HCT116 (cell line): ENCODE measurements around the gene CUX1. TPM values are rescaled to one million over a fixed set of nuclear protein-coding genes. Genes with fewer than 3 reads are reported as not detected.

Experiments used
- ATAC-seq: fragments of 200-7000 bp; cut with Tn5 transposase; 2 replicates; pipeline ENCODE4 v1.9.1; 2020; ENCODE audit warnings: mild to moderate bottlenecking, moderate library complexity
- BruUV-seq: library from RNA; stranded (reverse); fragments of 400-500 nt; replicated peaks from 2 replicates; lab custom pipeline; 2021; lab: Mats Ljungman, UMichigan
- CTCF ChIA-PET: fragments of 300-600 bp; sonication (Branson Sonifier 250); formaldehyde crosslinking; loops from one replicate; lab custom pipeline; 2021; ENCODE audit warnings: antibody characterized with exemption; lab: Charles Lee
- POLR2A ChIA-PET: fragments of 300-600, 350-600 bp; sonication (Branson Sonifier 250); formaldehyde crosslinking; loops from one replicate; lab custom pipeline; 2021; ENCODE audit warnings: antibody characterized with exemption; lab: Charles Lee
- RAD21 ChIA-PET, 2 experiments: fragments of 300-600 bp; sonication (Branson Sonifier 250); formaldehyde crosslinking; loops; one replicate each; lab custom pipeline; 2023; ENCODE audit warnings: low total read pairs in 2 of 2; ENCODE audit not compliant: uncharacterized antibody in 2 of 2, unreplicated experiment in 2 of 2, low non-redundant PET in 1 of 2; lab: Charles Lee
- DNase-seq: peaks from one replicate; pipeline ENCODE4 v3.0.0-alpha.2; 2010; ENCODE audit warnings: low read depth, low spot score
- H2AFZ ChIP-seq: fragments of 200-600 bp; shearing (Covaris generic), sonication (generic); 2 replicates; pipeline ENCODE4 v1.6.1; 2017; ENCODE audit warnings: low read depth, mixed run types, mixed read lengths, antibody characterized with exemption, low read length; ENCODE audit not compliant: poor library complexity, severe bottlenecking
- H3K27ac ChIP-seq: 2 replicates; pipeline ENCODE4 v1.5.1; 2012; ENCODE audit warnings: low read depth, low read length
- H3K27me3 ChIP-seq: fragments of 200-600 bp; sonication (generic); 2 replicates; pipeline ENCODE4 v1.6.1; 2016; ENCODE audit warnings: mixed run types, low read length, mixed read lengths; ENCODE audit not compliant: insufficient read depth
- H3K36me3 ChIP-seq, 2 experiments: fragments of 200-500 bp in 1 of 2; fragments of 200-600 bp in 1 of 2; sonication (Bioruptor generic) in 1 of 2; sonication (generic) in 1 of 2; 2 replicates each; pipeline versions ENCODE4 v1.5.1 to v1.6.1; 2014 to 2016; ENCODE audit warnings: low read length in 2 of 2, inconsistent platforms in 1 of 2, mixed read lengths in 1 of 2, mixed run types in 1 of 2; ENCODE audit not compliant: insufficient read depth in 2 of 2, control insufficient read depth in 1 of 2
- H3K4me1 ChIP-seq, 2 experiments: fragments of 200-600 bp in 1 of 2; sonication (generic) in 1 of 2; 2 replicates each; pipeline versions ENCODE4 v1.5.1 to v1.6.1; 2012 to 2017; ENCODE audit warnings: low read length in 2 of 2, inconsistent platforms in 1 of 2, mild to moderate bottlenecking in 1 of 2, mixed read lengths in 1 of 2, mixed run types in 1 of 2, moderate library complexity in 1 of 2; ENCODE audit not compliant: insufficient read depth in 2 of 2, control insufficient read depth in 1 of 2
- H3K4me2 ChIP-seq: fragments of 200-600 bp; sonication (generic); 2 replicates; pipeline ENCODE4 v1.6.1; 2017; ENCODE audit warnings: mixed run types, low read length, mixed read lengths
- H3K4me3 ChIP-seq, 2 experiments: fragments of 200-600 bp in 1 of 2; sonication (generic) in 1 of 2; replicated peaks in 1 of 2; 2 replicates each; pipeline ENCODE4 v1.5.1; 2011 to 2016; ENCODE audit warnings: low read length in 2 of 2, control low read depth in 1 of 2, low read depth in 1 of 2, mild to moderate bottlenecking in 1 of 2, mixed read lengths in 1 of 2, mixed run types in 1 of 2
- H3K79me2 ChIP-seq: fragments of 200-600 bp; sonication (generic); 2 replicates; pipeline ENCODE4 v1.6.1; 2017; ENCODE audit warnings: mild to moderate bottlenecking, mixed run types, low read length, moderate library complexity, mixed read lengths; ENCODE audit not compliant: insufficient read depth
- H3K9ac ChIP-seq: fragments of 200-600 bp; sonication (generic); 2 replicates; pipeline ENCODE4 v1.6.1; 2016; ENCODE audit warnings: low read length, mixed read lengths
- H3K9me2 ChIP-seq: fragments of 200-600 bp; sonication (generic), shearing (Covaris generic); 2 replicates; pipeline ENCODE4 v1.6.1; 2017; ENCODE audit warnings: mixed run types, mild to moderate bottlenecking, moderate library complexity; ENCODE audit not compliant: insufficient read depth
- H3K9me3 ChIP-seq, 2 experiments: fragments of 200-500 bp in 1 of 2; fragments of 200-600 bp in 1 of 2; sonication (Bioruptor generic) in 1 of 2; sonication (generic) in 1 of 2; 2 replicates each; pipeline ENCODE4 v1.6.1; 2014 to 2017; ENCODE audit warnings: low read length in 2 of 2, mixed read lengths in 2 of 2, inconsistent platforms in 1 of 2, low read depth in 1 of 2, mild to moderate bottlenecking in 1 of 2, mixed run types in 1 of 2, moderate library complexity in 1 of 2; ENCODE audit not compliant: control insufficient read depth in 1 of 2, insufficient read depth in 1 of 2
- H4K20me1 ChIP-seq: fragments of 200-600 bp; sonication (generic), shearing (Covaris generic); 2 replicates; pipeline ENCODE4 v1.6.1; 2017; ENCODE audit warnings: mixed run types, mild to moderate bottlenecking, moderate library complexity; ENCODE audit not compliant: insufficient read depth
- CEBPB ChIP-seq: IDR thresholded peaks from 2 replicates; pipeline ENCODE4 v1.6.1; 2012; ENCODE audit warnings: low read depth
- EGR1 ChIP-seq: IDR thresholded peaks from 2 replicates; pipeline ENCODE4 v1.6.1; 2012; ENCODE audit warnings: low read depth
- ELF1 ChIP-seq: IDR thresholded peaks from 2 replicates; pipeline ENCODE4 v1.6.1; 2012; ENCODE audit warnings: low read depth, borderline replicate concordance
- EZH2phosphoT487 ChIP-seq: fragments of 200-600 bp; IDR thresholded peaks from 2 replicates; pipeline ENCODE4 v1.6.1; 2018; ENCODE audit warnings: antibody characterized with exemption, borderline replicate concordance
- FOSL1 ChIP-seq: IDR thresholded peaks from 2 replicates; pipeline ENCODE4 v1.6.1; 2012; ENCODE audit warnings: low read depth
- MAX ChIP-seq: IDR thresholded peaks from 2 replicates; pipeline ENCODE4 v1.6.1; 2012
- POLR2A ChIP-seq: IDR thresholded peaks from 2 replicates; pipeline ENCODE4 v1.7.0; 2011; ENCODE audit warnings: borderline replicate concordance; ENCODE audit not compliant: insufficient read depth, insufficient read length; ENCODE audit errors: extremely low read depth
- POLR2AphosphoS5 ChIP-seq: IDR thresholded peaks from 2 replicates; pipeline ENCODE4 v1.6.1; 2011; ENCODE audit warnings: mild to moderate bottlenecking, low read depth, low read length, moderate library complexity
- RAD21 ChIP-seq: IDR thresholded peaks from 2 replicates; pipeline ENCODE4 v1.6.1; 2012; ENCODE audit warnings: low read depth, mild to moderate bottlenecking
- SIN3A ChIP-seq: IDR thresholded peaks from 2 replicates; pipeline ENCODE4 v1.6.1; 2012; ENCODE audit warnings: low read depth
- SP1 ChIP-seq: IDR thresholded peaks from 2 replicates; pipeline ENCODE4 v1.6.1; 2012; ENCODE audit warnings: low read depth
- SRF ChIP-seq: IDR thresholded peaks from 2 replicates; pipeline ENCODE4 v1.6.1; 2012; ENCODE audit warnings: low read depth
- TCF7L2 ChIP-seq: IDR thresholded peaks from 2 replicates; pipeline ENCODE4 v1.7.0; 2011; ENCODE audit warnings: borderline replicate concordance, inconsistent platforms; ENCODE audit not compliant: insufficient read depth, insufficient read length; ENCODE audit errors: extremely low read depth
- YY1 ChIP-seq: IDR thresholded peaks from 2 replicates; pipeline ENCODE4 v1.6.1; 2011; ENCODE audit warnings: low read length, low read depth, moderate library complexity, mild to moderate bottlenecking; ENCODE audit not compliant: insufficient replicate concordance; ENCODE audit errors: extremely low read depth
- ZNF274 ChIP-seq: fragments of 200-500 bp; sonication (Bioruptor generic); IDR thresholded peaks from 2 replicates; pipeline ENCODE4 v1.6.1; 2014; ENCODE audit warnings: mild to moderate bottlenecking, low read depth, low read length, inconsistent platforms
- intact Hi-C: fragments of 100-400 bp; cut with micrococcal nuclease; formaldehyde crosslinking; loops from 2 replicates; pipeline ENCODE4 v1.10.0; 2022
- total RNA-seq: library from RNA; stranded (reverse); gene quantifications from one replicate; pipeline ENCODE4 v1.2.1, GENCODE V29; 2021; ENCODE audit not compliant: unreplicated experiment
- TF ChIP-seq, protein P1 (sequence below): IDR thresholded peaks from 2 replicates; pipeline ENCODE4 v1.6.1; 2011; ENCODE audit warnings: mild to moderate bottlenecking, low read length, moderate library complexity; ENCODE audit not compliant: insufficient replicate concordance; ENCODE audit errors: extremely low read depth
- TF ChIP-seq, protein P2 (sequence below), 3 experiments: fragments of 200-600 bp in 1 of 3; sonication (generic) in 1 of 3; IDR thresholded peaks in 2 of 3; conservative IDR thresholded peaks in 1 of 3; 2 replicates each; pipeline ENCODE4 v1.5.1; 2012 to 2017; ENCODE audit warnings: low read depth in 2 of 3, low read length in 2 of 3, antibody characterized with exemption in 1 of 3, borderline replicate concordance in 1 of 3, control low read depth in 1 of 3, mild to moderate bottlenecking in 1 of 3, mixed read lengths in 1 of 3, mixed run types in 1 of 3, moderate library complexity in 1 of 3; ENCODE audit not compliant: insufficient read depth in 1 of 3

The CUX1 gene
- total RNA-seq, 1 experiment from 2014 or later, result 68.9 TPM

DNA sequence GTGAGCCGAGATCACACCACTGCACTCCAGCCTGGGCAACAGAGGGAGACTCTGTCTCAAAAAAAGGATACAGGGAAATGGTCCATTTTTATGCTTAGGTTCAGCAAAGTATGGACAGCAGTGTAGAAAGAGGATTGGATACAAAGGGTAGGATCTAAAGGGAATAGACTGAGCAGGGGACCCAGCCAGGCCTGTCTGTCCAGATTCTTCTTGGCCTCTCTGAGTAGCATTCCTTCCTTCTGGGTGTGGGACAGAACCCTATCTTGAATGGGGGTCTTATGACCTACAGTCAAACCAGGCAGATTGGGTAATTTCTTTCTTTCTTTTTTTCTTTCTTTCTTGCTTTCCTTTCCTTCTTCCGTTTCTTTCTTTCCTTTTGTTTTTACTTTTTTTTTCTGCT is 494.9 kb downstream of the CUX1 start:
- Histone ChIP-seq H4K20me1 (no peaks in the 10 kb centered on the region), H3K27me3 (no peaks in the 10 kb centered on the region), H3K4me1 (no peaks in the 10 kb centered on the region), H3K9me2 (no peaks in the 10 kb centered on the region), H3K4me3 (no peak overlapping the region), H2AFZ (no peak overlapping the region), H3K4me2 (no peak overlapping the region), H3K36me3 (no peaks in the 10 kb centered on the region; a peak in 1 of 4 replicates), H3K9ac (no peak overlapping the region), H3K27ac (no peak overlapping the region), H3K79me2 (no peaks in the 10 kb centered on the region), H3K9me3 (no peaks in the 10 kb centered on the region)
- no TSS peak for BruUV-seq
- POLR2A ChIA-PET, result no interaction called here
- DNase-seq, result no peak
- intact Hi-C loops, result no loop called here
- TF ChIP-seq, protein P1, sequence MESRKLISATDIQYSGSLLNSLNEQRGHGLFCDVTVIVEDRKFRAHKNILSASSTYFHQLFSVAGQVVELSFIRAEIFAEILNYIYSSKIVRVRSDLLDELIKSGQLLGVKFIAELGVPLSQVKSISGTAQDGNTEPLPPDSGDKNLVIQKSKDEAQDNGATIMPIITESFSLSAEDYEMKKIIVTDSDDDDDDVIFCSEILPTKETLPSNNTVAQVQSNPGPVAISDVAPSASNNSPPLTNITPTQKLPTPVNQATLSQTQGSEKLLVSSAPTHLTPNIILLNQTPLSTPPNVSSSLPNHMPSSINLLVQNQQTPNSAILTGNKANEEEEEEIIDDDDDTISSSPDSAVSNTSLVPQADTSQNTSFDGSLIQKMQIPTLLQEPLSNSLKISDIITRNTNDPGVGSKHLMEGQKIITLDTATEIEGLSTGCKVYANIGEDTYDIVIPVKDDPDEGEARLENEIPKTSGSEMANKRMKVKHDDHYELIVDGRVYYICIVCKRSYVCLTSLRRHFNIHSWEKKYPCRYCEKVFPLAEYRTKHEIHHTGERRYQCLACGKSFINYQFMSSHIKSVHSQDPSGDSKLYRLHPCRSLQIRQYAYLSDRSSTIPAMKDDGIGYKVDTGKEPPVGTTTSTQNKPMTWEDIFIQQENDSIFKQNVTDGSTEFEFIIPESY, result no peak
- TF ChIP-seq RAD21, result no peak
- TF ChIP-seq POLR2AphosphoS5, result no peak
- no peak for TF ChIP-seq SRF
- TF ChIP-seq POLR2A, result no peak
- no peak for TF ChIP-seq YY1
- no peak for TF ChIP-seq MAX
- no peak for TF ChIP-seq ELF1
- no peak for TF ChIP-seq EZH2phosphoT487
- TF ChIP-seq TCF7L2, result no peak
- TF ChIP-seq SP1, result no peak
- TF ChIP-seq, protein P2, sequence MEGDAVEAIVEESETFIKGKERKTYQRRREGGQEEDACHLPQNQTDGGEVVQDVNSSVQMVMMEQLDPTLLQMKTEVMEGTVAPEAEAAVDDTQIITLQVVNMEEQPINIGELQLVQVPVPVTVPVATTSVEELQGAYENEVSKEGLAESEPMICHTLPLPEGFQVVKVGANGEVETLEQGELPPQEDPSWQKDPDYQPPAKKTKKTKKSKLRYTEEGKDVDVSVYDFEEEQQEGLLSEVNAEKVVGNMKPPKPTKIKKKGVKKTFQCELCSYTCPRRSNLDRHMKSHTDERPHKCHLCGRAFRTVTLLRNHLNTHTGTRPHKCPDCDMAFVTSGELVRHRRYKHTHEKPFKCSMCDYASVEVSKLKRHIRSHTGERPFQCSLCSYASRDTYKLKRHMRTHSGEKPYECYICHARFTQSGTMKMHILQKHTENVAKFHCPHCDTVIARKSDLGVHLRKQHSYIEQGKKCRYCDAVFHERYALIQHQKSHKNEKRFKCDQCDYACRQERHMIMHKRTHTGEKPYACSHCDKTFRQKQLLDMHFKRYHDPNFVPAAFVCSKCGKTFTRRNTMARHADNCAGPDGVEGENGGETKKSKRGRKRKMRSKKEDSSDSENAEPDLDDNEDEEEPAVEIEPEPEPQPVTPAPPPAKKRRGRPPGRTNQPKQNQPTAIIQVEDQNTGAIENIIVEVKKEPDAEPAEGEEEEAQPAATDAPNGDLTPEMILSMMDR (IDR thresholded peaks at IDR 0.05 in 2 of 3, conservative IDR thresholded peaks at IDR 0.05 in 1 of 3; ENCODE audit: borderline replicate concordance in 1 of 3, insufficient read depth in 1 of 3, low read depth in 2 of 3, low read length in 2 of 3), result no peak
- TF ChIP-seq FOSL1, result no peak
- no peak for TF ChIP-seq EGR1
- no peak for TF ChIP-seq ZNF274
- no peak for TF ChIP-seq SIN3A
- TF ChIP-seq CEBPB, result no peak
- RAD21 ChIA-PET, result no interaction called here
- ATAC-seq, result no peak
- CTCF ChIA-PET, result no interaction called here
